ENCODE data around the gene KCNJ15. TPM values are rescaled to one million over a fixed set of nuclear protein-coding genes. Genes with fewer than 3 reads are reported as not detected.

KCNJ15 gene
- total and polyA plus RNA-seq, 10 of the 15 experiments (the other 5 are each of a cell fraction or from before 2014, with no cell fraction given): 0.05 to 2.7 (median 0.33) TPM; not detected in 6

DNA sequence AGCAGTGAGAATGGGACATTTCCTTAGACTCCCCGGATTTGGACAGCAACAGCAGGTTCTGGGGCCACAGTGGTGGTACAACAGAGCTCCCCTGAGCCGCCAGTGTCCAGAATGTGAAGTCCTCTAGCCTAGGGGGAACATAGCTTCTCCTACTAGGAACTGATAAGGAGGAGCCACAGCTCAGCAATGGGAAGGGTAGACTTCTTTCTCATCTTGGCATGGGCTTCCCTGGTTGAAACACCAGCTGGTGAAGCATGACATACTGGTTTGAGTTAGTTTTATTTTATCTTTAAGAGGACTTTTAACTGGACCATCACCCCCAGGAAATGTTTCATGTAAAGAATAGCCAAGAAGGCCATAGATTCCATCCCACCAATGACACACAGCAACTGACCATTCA, 68.4 kb downstream of the KCNJ15 start (continued):
- TF ChIP-seq PBX3 (IDR thresholded peaks at IDR 0.05; ENCODE audit: insufficient replicate concordance, low read depth, low read length) (no peak), NBN (IDR thresholded peaks at IDR 0.05) (no peak), BCLAF1 (IDR thresholded peaks at IDR 0.05) (no peak)
- TF ChIP-seq, protein P1, sequence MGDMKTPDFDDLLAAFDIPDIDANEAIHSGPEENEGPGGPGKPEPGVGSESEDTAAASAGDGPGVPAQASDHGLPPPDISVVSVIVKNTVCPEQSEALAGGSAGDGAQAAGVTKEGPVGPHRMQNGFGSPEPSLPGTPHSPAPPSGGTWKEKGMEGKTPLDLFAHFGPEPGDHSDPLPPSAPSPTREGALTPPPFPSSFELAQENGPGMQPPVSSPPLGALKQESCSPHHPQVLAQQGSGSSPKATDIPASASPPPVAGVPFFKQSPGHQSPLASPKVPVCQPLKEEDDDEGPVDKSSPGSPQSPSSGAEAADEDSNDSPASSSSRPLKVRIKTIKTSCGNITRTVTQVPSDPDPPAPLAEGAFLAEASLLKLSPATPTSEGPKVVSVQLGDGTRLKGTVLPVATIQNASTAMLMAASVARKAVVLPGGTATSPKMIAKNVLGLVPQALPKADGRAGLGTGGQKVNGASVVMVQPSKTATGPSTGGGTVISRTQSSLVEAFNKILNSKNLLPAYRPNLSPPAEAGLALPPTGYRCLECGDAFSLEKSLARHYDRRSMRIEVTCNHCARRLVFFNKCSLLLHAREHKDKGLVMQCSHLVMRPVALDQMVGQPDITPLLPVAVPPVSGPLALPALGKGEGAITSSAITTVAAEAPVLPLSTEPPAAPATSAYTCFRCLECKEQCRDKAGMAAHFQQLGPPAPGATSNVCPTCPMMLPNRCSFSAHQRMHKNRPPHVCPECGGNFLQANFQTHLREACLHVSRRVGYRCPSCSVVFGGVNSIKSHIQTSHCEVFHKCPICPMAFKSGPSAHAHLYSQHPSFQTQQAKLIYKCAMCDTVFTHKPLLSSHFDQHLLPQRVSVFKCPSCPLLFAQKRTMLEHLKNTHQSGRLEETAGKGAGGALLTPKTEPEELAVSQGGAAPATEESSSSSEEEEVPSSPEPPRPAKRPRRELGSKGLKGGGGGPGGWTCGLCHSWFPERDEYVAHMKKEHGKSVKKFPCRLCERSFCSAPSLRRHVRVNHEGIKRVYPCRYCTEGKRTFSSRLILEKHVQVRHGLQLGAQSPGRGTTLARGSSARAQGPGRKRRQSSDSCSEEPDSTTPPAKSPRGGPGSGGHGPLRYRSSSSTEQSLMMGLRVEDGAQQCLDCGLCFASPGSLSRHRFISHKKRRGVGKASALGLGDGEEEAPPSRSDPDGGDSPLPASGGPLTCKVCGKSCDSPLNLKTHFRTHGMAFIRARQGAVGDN (IDR thresholded peaks at IDR 0.05): no peak

All from GM12878 (cell line).